Measurements from ENCODE around the gene CCL14. TPM values are rescaled to one million over a fixed set of nuclear protein-coding genes. Genes with fewer than 3 reads are reported as not detected.

Gene CCL14
- total and polyA plus RNA-seq, 2 of the 13 experiments (the other 11 are each of a cell fraction or from before 2014, with no cell fraction given), result 1.1 to 1.7 TPM

- TF ChIP-seq DPF2 (CRISPR knock-in tag; IDR thresholded peaks at IDR 0.05; ENCODE audit: borderline replicate concordance, low read depth) (no peak), REPIN1 (CRISPR knock-in tag; IDR thresholded peaks at IDR 0.05; ENCODE audit: borderline replicate concordance, low read depth) (no peak), PRMT3 (CRISPR knock-in tag; IDR thresholded peaks at IDR 0.05; ENCODE audit: borderline replicate concordance, low read depth) (no peak), CERS6 (CRISPR knock-in tag; IDR thresholded peaks at IDR 0.05) (no peak), ZNF33B (CRISPR knock-in tag; IDR thresholded peaks at IDR 0.05) (no peak), MEF2D (CRISPR knock-in tag; IDR thresholded peaks at IDR 0.05) (no peak; the same call in 1 of the 2 replicates), NFKB2 (CRISPR knock-in tag; IDR thresholded peaks at IDR 0.05; ENCODE audit: borderline replicate concordance) (no peak), CHD4 (IDR thresholded peaks at IDR 0.05; ENCODE audit: borderline replicate concordance, low read length) (no peak; the same call in 1 of the 2 replicates), ZNF558 (CRISPR knock-in tag; IDR thresholded peaks at IDR 0.05; ENCODE audit: borderline replicate concordance) (no peak), BHLHE40 (IDR thresholded peaks at IDR 0.05; ENCODE audit: low read length) (peak; percentile 66; the same call in 1 of the 2 replicates), RFX5 (IDR thresholded peaks at IDR 0.05; ENCODE audit: low read depth, low read length) (peak; percentile 76), ISX (CRISPR knock-in tag; conservative IDR thresholded peaks at IDR 0.05) (no peak), ZNF574 (CRISPR knock-in tag; IDR thresholded peaks at IDR 0.05) (no peak), CAMTA2 (CRISPR knock-in tag; IDR thresholded peaks at IDR 0.05; ENCODE audit: borderline replicate concordance) (no peak), PAX8 (CRISPR knock-in tag; IDR thresholded peaks at IDR 0.05; ENCODE audit: borderline replicate concordance) (0 out of 2 replicates have a peak, but pooled peaks have one; percentile 25), AFF4 (CRISPR knock-in tag; IDR thresholded peaks at IDR 0.05) (0 out of 2 replicates have a peak, but pooled peaks have one; percentile 16), ZFP62 (CRISPR knock-in tag; IDR thresholded peaks at IDR 0.05) (no peak), UBTF (CRISPR knock-in tag; IDR thresholded peaks at IDR 0.05) (no peak), ZBTB7B (CRISPR knock-in tag; IDR thresholded peaks at IDR 0.05) (no peak)
Observed at GRCh38 chr17:36001862-36002603, 15.5 kb upstream of the CCL14 start (continued).
